Eye (tissue), 1 donor: ENCODE data around the gene MAN1A2.
"Not testable (repeated sequence)": the region's sequence is repeated elsewhere in the genome, so short reads cannot be mapped to it uniquely, and the experiment has no call there.

Experiments used
- DNase-seq: peaks from one replicate; pipeline ENCODE4 v3.0.0-alpha.2; 2015

The MAN1A2 gene

DNA sequence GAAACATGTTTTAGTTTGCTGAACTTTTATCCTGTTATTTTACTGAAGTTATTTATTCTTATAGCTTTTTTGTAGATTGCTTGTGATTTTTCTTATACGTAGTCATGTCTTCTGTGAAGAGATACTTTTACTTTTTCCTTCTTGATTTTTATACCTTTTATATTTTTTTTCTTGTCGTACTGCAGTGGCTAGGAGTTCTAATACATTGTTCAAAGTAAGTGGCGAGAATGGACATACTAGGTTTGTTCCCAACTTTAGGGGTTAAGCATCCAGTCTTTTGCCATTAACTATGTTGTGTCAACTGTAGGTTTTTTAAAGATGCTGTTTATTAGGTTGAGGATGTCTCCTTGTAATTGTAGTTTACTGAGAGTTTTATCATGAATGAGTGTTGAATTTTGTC, 36.3 kb downstream of the MAN1A2 start:
- no peak for DNase-seq

DNA sequence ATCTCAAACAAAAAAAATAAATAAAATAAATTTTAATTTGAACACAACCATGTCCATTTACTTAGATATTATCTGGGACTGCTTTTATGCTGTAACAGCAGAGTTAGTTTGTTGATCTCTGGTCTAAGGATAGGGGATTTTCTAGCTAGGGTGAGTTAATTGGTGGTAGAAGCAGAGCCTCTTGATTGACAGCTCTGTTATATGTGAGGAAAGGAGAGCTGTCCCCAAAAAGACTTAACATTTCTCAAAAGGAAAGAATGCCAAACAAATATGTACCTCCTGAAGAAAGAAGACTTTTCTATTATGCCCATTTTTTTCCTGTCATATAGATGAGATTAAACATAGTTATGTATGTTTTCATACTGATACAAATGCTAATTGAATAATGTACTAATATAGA, 37.8 kb downstream of the MAN1A2 start:
- no peak for DNase-seq

DNA sequence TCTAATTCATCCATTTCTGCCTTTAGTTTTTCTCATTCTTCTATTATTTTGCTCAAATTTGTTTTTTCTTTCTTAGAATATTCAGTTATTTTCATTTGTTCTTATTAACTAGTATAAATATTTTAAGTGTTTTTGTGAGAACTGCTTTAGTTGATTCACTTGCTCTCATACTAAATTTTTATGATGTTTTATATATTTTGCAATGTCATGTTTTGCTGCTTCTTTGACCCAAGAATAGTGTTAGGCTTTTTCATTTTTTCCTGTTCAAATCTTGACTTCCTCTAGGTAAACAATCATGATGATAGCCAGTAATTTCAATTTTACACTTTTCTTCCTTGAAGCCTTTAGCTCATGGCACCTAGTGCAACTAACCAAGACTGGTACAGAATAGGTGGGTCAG, 45.2 kb downstream of the MAN1A2 start:
- no peak for DNase-seq

DNA sequence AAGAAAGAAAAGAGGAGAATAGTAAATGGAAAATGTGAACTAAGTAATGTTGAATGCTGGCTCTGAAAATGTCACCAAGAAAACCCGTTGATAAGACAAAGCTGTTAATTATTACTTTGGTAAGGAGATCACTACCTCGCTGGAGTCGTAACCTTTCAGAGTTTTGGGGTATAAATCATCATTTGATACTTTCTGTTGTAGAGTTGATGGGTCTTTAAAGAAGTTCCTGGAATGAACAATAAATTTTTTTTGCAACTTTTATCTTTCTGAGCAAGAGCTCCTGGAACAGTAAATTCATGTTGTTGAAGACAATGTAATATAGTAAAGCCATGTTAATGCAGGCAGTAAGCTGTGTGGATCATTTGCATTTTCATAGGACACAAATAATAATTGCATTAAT, 46.2 kb downstream of the MAN1A2 start:
- DNase-seq: no peak

DNA sequence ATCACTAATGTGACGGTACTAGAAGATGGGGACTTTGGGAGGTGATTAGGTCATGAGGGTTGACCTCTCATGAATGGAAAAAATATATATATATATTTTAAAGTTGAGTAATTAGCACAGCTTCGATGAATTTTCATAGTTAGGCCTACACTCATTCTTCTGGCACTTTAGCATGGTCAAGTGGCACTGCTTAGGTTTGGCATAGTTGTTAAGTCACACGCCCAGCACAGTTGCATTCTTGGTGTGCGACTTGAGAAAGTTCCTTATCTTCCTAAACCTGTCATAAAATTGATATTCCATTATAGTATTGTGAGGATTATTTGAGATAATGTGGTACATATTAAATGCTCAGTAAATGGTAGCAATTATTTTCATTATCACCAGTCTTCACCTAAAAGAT, 47.7 kb downstream of the MAN1A2 start:
- no peak for DNase-seq

DNA sequence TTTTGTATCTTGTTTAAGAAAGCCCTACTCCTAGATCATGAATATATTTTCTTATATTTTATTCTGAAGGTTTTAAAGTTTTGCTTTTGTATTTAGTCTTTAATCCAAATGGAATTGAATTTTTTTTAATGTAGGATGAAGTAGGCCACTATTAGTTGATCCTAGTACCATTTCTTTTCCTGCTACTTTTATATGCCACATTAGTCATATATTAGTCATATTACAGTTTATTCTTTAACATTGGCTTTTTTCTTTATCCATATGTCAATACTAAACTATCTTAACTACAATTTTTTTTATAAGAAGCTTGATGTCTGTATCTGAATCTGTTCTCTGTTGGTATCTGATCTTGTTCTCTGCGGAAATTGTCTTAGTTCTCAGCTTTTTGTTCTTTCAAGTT, 48.8 kb downstream of the MAN1A2 start:
- no peak for DNase-seq

DNA sequence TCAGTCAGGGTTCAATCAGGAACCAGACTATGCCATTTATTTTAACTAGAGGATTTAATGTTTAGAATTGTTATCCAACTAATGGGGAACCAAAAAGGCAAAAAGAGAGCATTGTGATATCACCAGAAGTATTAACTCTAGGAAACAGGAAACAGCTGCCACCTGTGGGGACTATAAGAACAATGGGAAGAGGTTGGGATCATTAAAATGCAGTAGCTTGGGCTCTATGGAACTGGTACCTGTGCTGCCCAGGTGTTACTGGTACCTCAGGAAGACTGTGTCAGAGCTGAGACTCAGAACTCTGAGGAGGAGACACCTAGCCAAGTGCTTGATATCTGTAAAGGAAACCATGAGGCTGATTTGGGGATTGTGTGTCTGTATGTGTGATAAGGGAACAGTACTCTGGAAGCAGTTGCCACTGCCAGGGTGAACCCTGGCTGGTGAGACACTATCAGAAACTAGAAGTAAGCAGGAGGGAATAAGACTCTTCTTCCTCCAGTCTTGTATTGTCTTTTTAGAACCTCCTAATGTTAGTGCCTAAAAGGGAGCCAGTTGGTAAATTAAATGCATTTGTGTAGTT, 49.4 kb downstream of the MAN1A2 start:
- no peak for DNase-seq

DNA sequence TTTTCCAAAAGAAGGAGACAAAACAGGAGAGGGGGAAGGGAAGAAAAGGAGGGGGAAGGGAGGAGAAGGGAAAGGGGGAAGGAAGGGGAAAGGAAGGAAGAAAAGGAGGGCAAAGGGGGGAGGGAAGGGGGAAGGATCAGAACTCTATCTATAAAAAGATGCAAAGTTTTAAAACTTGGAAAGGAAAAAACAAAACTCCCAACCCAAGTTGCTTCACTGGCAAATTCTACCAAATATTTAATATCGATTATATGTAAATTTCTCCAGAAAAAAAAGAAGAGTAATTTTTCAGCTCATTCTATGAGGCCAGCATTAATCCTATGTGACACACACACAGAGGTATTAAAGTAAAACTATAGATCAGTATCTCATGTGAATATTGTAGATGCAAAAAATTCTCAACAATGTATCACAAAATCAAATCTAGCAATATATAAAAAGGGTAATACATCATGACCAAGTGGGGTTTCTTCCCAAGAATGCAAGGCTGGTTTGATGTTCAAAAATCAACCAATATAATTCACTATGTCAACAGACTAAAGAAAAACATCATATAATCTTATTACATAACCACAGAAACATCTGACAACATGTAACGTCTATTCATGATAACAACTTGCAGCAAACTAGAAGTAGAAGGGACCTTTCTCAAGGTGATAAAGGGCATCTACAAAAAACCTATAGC, 57.9 kb downstream of the MAN1A2 start:
- DNase-seq: no peak

DNA sequence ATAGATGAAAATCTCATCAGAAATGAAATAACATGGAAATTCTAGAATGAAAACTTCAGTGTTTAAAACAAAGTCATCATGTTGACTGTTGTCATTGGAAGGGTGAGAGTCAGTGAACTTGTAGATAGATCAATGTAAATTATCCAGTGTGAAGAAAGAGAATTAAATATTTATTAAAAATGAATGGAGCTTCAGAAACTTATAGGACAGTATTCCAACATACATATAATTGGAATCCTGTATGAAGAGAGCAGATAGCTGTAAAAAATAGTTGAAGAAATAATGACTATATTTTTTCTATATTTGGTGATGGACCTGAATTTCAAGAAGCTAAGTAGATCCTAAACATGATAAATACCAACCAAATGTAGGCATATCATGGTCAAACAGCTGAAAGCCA, 60.0 kb downstream of the MAN1A2 start:
- DNase-seq: no peak

DNA sequence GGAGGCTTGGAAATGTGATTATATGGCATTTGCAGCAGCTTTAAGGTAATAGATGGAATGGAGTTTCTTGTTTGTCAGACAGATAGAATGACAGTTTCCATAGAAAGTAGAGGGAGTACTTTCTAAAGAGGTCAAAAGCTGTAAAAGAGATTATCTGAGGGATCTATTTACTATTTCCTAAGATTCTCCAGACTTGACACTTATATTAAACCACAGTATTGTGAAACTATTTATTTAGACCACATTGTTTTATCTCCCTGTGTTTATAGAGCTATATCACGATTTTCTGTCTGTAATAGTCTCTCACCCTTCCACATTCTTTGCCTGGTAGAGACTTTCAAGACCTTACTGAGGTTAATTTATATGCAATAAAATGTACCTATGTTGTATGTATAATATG, 66.7 kb downstream of the MAN1A2 start:
- no peak for DNase-seq

DNA sequence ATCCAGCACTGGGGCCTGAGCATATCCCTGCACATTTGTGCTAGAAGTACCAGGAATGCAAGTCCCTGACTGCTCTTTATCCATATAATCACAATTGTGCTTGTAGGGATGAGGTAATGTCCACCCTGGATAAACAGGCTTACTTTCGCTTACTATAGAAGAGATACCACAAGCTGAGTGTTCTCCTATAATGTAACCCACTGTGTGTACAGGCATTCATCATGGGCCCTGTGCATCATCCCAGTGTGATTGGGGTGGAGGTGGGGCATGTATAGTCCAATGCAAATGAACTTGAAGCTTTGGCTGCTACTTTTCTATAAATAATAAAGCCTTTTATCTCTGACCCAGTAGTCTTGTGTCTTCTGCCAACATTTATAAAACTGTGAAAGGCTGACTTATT, 69.3 kb downstream of the MAN1A2 start:
- no peak for DNase-seq

DNA sequence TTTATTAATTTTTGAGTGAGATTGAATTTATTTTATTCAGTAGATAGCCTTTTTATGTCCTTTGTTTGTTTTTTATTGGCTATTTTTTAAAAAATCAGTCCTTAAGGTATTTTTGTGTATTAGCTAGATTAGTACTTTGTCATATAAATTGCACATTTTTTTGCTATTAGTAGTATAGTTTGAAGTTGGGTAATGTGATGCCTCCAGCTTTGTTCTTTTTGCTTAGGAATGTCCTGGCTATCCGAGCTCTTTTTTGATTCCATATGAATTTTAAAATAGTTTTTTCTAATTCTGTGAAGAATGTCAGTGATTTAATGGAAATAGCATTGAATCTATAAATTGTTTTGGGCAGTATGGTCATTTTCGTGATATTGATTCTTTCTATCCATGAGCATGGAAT, 80.4 kb downstream of the MAN1A2 start:
- DNase-seq: no peak

DNA sequence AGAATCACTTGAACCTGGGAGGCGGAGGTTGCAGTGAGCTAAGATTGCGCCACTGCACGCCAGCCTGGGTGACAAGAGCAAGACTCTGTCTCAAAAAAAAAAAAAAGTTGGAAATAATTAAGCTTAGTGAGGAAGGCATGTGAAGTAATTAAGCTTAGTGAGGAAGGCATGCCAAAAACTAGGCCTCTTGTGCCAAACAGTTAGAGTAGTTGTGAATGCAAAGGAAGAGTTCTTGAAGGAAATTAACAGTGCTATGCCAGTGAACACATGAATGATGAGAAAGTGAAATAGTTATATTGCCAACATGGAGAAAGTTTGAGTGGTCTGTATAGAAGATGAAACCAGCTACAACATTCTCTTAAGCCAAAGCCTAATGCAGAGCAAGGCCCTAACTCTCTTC, 85.0 kb downstream of the MAN1A2 start:
- DNase-seq: no peak

DNA sequence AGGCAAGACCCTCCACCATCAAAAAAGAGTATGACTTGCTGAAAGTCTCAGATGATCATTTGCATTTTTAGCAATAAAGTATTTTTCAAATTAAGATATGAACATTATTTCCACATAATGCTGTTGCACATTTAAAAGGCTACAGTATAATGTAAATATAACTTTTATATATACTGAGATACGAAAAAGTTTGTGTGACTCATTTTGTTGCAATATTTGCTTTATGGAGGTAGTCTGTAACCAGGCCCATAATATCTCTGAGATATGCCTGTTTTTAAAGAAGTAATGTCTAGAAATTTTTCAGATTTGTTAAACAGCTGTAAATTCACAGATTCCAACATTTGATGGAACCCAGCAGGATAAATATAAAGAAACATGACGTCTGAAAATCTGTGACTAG, 86.7 kb downstream of the MAN1A2 start:
- no peak for DNase-seq

DNA sequence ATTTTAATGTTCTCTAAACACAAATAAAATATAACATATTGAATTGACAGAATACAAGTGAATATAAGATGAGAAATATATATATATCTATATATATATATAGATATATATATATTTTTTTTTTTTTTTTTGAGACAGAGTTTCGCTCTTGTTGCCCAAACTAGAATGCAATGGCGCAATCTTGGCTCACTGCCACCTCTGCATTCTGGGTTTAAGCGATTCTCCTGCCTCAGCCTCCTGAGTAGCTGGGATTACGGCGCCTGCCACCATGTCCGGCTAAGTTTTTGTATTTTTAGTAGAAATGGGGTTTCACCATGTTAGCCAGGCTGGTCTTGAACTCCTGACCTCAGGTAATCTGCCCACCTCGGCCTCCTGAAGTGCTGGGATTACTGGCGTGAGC, 91.2 kb downstream of the MAN1A2 start:
- not testable (repeated sequence) for DNase-seq

DNA sequence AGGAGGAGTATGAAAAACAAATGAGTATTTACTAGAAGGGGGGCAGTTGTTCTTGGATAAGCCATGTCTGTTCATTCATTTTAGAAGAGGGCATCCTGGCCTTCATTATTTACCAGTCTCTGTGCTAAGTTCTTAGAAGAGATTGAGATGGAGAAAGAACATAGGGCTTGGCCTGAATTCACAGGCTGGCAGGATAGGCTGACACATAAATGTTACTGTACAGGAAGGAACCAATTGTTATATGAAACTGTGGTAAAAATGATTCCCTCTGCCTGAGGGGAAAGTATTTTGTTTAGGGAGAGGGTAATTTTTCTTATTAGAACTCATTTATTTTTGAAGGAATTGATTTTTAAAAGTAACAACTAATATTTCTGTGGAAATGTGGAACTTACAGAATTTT, 99.5 kb downstream of the MAN1A2 start:
- DNase-seq: no peak

DNA sequence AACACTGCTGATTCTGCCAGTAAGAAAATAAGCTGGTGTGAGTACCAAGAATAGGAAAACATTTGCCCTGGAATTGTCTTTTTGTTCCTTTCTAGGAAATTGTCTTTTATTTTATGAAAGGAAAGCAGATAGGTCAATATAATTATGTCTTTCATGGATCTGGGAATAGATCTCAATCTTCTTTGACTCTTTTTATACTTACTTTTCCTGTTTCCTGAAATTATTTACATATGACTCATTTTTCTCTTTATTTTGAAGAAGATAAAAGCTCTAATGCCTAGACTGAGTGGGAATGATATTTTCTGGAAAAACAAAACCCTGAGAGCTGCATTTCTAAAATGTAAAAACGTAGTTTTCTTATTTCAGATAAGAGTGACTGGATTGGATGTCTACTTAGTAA, 100.1 kb downstream of the MAN1A2 start:
- DNase-seq: no peak

DNA sequence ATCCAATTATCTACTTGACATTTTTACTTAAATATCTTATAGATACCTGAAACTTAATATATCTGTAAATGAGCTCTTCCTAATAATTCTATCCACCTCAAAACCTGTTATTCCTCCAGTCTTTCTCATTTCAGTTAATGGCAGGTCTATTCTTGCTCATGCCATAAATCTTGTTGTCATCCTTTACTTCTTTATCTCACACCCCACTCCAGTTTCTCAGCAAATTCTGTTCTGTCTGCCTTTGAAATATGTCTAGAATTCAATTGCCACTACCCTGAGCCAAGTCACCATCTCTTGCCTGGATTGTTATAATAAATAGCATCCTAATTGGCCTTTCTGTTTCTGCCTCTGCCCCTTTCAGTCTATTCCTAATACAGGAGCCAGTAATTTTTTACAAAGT, 105.8 kb downstream of the MAN1A2 start:
- DNase-seq: no peak

DNA sequence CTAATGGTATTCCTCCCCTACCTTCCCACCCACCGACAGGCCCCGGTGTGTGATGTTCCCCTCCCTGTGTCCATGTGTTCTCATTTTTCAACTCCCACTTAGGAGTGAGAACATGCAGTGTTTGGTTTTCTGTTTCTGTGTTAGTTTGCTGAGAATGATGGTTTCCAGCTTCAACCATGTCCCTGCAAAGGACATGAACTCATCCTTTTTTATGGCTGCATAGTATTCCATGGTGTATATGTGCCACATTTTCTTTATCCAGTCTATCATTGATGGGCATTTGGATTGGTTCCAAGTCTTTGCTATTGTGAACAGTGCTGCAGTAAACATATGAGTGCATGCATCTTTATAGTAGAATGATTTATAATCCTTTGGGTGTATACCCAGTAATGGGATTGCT, 108.2 kb downstream of the MAN1A2 start:
- DNase-seq: not testable (repeated sequence)

DNA sequence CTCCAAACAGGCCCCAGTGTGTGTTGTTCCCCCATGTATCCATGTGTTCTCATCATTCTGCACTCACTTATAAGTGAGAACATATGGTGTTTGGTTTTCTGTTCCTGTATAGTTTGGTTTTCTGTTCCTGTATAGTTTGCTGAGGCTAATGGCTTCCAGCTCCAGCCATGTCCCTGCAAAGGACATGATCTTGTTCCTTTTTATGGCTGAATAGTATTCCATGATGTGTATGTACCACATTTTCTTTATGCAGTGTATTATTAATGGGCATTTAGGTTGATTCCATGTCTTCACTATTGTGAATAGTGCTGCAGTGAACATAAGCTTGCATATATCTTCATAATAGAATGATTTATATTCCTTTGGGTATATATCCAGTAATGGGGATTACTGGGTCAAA, 111.8 kb downstream of the MAN1A2 start:
- DNase-seq: no peak

DNA sequence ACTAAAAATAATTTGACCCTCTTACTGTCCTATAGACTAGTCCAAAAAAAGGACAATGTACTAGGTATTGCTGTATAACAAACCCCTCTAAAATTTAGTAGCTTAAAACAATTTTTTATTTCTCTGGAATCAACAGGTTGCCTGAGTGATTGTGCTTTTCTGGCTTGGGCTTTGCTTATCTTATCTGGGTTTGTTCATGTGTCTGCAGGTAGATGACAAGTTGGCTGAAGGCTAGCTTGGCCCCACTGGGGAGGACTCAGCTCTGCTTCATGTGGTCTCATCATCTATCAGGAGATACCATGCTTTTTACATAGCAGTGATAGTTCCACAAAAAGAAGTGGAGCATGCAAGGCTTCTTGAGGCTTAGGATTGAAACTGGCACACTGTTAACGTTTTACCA, 114.2 kb downstream of the MAN1A2 start:
- no peak for DNase-seq

DNA sequence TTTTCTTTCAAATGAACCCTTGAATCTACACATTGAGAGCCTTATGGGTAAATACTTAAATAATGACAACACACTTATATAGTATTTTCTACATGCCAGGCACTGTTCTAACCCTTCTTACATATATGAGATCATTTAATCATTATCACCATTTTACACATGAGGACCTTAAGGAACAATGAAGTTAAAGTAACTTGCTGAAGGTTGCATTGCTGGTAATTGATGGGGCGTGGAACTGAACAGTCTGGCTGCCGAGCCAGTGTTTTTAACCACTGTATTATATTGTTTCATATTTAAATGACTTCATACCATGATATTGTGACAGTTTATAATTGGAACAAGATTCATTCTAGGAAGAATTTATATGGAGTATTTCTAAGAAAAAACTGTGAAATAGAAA, 126.7 kb downstream of the MAN1A2 start:
- DNase-seq: no peak

DNA sequence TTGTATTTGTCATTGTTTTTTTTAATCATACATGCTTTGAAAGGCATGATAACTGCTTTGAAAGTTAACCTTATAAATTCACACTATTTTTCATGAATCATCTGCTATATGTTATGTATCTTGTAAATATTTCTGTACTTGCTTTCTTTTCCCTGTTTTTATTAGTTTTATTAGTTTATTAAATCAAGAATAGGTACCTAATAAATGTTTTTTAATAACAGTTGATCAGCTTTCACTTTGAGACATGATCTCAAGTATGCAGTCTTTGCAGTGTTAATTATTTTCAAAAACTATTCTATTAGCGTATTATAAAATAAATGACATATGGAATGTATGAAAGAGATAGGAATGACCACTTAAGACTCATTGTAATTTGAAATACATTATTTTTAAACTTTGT, 127.8 kb downstream of the MAN1A2 start:
- no peak for DNase-seq

DNA sequence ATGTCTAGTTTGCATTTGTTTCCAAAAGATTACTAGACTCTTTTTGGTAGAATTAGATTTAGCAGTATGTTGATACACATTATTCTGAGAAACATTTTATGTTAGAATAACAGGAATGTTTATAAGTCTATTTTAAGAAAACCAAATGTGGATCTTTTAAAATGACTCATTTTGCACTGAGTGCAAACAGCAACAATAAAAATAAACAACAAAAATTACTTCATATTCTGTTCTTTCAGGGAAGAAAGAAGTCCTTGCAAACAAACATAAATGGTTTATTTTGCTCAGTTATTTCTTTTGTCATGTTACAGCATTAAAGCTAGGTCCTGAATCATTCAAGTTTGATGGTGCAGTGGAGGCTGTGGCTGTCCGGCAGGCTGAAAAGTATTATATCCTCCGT, 131.8 kb downstream of the MAN1A2 start:
- DNase-seq: no peak

DNA sequence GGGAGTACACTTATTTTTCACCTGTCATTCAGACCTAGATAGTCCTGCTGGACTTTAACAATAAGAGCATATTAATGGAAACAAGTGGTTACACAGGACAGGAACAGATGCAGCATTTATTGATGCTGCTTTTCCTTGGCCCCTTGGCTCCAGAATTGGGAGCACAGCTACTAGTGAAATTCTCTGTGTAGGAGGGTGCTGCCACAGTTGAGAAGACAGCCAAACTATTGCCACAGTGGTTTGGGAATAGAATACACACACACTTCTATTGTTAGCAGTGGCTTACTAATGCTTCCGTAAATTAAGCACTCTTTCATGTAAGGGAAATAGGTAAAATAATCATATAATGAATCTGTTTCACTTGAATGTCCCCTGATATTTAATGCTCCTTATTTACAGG, 133.3 kb downstream of the MAN1A2 start:
- DNase-seq: no peak
